GM18858 (cell line): Measurements from ENCODE around the gene ERG.

Experiments
- ATAC-seq: cut with Tn5 transposase; IDR thresholded peaks from one replicate; pipeline ENCODE4 v1.9.1; 2021; ENCODE audit not compliant: unreplicated experiment

The ERG gene

DNA sequence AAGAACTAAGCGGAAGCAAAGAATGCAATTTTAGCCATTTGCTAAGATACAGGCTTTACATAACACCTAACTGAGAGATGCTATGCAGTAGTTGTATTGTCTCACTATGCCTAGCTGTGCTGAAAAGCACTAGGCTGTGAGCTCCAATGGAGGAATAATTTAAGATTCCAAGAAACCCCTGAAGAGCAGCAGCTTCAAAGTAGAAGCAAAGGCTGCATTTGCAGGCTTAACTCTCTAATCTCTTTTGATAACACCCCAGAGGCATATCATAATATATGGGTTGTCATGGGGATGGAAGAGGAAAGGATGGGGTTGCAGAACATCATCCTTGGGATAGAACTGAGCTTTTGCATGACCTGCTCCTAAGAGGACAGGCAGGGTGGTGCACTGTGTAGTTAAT lies 102.0 kb downstream of the ERG start:
- no peak for ATAC-seq

DNA sequence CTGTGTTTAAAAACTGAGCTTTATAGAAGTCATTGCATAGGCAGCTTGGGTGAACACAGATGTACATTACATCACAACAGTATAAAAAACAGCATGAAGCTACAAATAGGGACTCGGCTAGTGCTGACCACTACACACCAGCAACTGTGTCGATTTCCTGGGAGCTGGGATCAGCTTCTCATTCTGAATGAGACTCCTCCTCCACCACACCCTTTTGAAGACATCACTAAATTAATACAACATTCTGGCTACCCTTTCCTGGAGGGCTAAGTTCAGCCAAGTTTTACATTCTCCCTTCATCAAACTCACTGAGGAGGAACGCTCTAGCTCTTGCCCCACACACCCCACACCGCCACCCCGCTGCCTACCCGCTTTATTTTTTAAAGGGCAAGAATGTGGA lies 102.7 kb downstream of the ERG start:
- no peak for ATAC-seq

DNA sequence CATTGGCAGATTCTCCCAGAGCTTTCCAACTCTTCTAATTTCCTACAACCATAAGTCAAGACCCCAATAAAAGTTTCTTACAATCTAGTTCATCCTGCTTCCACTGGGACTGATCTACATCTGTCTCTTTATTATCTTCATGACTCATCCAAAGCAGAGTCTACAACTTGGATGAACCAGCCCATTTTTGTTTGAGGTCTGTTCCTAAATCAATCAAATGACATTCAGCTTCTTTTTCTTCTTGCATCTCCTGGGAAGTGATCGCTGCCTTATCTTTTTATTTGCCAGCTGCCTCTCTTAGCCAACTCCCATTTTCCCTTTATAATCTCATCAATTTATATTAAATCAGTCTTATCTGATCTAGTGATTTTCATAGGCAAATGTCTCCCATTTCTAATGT lies 105.6 kb downstream of the ERG start:
- ATAC-seq = no peak

DNA sequence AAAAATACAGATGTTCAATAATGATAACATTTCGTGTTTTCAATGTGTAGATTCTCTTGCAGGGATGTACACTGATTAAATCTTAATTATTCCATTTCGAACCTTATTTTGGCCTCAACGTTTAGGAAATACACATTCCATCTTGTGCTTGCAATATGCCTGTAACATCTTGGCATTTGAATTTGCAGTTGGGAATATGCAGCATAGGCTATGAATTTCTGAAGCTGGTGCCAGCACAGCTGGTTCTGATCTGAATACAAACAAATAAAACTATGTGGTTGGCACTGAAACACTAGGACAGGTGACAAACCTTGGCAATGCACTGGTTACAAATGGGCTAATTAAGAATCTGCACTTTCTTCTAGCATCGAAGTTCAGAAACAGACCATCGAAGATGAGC lies 108.4 kb downstream of the ERG start:
- ATAC-seq = no peak

DNA sequence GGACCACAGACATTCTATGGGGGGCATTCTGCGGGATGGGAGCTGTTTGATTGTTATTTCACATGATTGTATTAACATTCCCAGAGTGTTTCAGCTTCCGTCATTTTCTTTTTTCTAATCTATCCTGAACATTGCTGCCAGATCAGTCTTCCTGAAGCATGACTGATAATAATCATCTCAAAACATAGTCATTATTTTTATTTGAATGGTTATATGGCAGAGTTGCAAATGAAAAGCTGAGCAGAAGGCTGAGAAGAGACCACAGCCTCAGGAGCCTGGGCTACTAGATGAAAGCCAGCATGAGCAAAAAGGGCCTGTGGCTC lies 109.0 kb downstream of the ERG start:
- no peak for ATAC-seq

DNA sequence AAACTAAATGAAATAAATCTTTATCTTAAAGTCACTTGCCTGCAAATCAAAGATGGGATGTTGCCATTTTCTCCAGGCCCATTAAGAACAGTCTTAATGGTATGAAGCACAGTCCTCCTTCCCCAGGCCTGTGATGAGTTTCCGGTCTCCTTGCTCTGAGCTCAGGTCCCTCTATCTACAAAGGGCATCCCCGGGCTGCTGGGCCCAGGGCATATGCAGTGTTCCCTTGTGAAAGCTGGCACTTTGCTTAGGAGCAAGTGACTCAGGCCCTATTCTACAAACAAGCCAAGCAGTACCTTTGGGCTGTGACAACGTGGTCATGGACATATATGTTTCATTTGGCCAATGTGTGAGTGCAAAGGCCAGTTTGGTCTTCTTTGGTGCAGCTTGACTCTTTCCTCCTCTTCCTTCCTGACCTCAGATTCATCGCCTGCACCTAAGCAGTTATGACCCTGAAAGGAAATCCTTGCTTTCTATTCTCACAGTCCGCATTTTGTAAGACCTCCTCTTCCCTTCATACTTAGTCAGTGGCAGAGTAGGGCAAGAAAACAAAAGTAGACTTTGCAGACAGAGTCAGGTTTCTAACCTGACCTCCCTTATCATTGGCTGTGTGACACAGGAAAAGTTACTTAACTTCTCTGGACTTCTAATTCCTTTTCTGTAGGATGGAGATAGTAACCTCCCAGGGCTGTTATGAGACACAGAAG lies 109.5 kb downstream of the ERG start:
- no peak for ATAC-seq

DNA sequence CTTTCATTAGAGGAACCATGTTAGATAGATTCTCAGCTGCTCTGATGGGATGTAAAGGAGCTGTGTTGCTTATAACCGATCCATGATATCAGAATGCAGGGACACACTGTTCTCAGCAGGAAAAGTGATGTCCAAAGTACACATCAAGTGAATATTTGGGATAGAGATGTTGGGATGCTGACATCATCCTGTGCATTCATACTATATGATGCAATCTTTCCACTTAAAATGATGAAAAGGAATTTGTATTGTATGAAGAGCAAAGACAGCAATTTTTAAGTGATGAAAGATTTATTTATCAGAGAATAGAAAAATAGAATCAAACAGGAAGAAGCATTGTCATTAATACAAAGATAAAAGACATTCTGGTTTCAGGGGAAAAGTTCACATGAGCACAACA lies 110.1 kb downstream of the ERG start:
- ATAC-seq = no peak

DNA sequence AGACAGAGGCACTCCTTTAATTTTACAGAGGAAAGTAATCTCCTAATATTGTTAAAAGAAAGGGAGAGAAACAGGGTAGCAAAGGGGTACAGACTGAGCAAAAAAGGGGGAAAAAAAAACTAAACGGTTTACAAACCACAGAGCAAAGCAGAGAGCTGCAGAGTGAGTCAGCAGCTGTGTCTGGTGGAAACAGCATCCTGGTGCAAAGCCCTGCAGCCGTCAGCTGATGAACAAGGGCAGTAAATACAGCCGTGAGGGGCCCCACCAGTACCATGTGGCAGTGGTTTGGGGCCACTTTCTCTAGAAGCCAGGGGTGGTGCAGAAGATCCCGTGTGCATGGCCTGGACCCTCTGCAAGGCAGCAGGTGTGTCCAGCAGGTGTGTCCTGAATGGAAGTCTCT lies 111.3 kb downstream of the ERG start:
- ATAC-seq = no peak

DNA sequence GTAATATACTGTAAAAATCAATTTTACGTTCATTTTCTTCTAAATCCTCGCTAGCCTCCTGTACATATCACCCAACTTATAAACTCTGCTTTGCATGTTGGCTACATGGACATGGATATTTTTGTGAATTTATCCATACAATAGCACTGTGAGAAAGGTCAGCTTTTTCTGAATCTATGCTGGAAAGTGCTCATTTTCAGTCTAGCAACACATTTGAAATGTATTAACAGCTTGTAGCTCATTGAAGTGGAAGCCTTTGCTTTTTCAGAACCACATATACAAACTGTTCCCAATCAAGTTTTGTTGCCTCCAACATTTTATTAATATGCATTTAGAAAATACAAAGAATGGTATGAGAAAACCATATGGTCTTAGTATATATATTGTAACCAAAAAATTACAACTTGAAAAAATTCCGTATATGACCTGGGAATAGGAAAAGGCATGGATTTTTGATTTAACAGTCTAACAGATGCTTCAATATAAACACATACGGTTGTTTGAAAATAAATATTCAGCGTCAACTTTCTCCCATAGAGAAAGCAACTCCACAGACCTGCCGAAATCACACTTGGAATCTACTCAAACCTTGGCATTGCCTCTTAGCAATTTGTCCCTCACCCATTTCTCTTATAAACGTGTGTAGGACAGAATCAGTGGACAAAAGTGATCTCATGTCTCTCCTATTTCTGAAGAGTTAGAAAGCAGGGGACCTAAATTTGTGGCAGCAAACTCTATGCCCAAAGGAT lies 112.7 kb downstream of the ERG start:
- ATAC-seq = no peak

DNA sequence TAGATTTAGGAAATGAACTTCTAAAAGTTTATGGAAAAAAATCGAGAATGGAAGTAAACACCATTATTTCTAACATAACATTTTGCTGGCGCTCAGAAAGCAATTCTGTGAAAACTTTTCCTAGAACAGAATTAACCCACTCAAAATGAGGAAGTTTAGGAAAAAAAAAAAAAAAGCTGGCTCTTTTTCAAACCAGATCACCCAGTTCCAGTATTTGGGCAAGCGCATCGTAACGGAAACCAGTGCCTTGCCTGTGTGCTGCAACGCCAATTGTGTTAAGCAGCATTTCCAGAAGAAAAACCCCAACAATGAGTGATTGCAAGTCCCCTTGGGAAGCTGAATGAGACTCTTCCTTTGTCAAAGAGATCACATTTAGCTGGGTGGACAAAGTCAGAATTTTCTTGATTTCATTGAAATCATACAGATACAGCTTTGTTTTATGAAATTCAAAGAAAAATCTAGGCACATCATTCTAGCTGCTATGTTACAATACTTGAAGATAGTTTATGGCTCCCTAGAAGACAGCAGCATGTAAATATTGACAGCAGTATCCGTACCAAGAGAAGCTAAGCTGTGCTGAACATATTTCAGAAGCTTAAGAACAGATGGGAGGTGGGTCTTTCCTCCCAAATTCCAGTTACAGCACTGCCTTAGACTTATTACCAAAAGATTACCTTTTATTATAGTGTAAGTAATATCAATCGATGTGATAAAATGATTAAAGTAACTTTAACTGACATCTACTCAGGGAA lies 113.4 kb downstream of the ERG start:
- no peak for ATAC-seq

DNA sequence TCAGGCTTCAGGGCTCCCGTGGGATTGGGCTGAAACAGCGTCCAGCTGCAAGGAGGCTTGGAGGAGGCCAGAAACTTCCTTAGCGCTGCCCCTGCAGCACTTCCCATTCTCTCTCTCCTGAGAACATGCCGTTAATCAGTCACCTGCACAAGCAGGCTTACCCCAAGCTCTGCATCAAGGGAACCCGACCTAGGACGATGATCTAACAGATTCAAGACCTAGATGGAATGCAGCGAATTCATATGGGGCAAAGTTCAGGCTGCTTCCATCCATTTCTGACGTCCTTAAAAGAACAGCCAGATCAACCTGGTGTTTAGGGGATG lies 114.1 kb downstream of the ERG start:
- ATAC-seq = no peak

DNA sequence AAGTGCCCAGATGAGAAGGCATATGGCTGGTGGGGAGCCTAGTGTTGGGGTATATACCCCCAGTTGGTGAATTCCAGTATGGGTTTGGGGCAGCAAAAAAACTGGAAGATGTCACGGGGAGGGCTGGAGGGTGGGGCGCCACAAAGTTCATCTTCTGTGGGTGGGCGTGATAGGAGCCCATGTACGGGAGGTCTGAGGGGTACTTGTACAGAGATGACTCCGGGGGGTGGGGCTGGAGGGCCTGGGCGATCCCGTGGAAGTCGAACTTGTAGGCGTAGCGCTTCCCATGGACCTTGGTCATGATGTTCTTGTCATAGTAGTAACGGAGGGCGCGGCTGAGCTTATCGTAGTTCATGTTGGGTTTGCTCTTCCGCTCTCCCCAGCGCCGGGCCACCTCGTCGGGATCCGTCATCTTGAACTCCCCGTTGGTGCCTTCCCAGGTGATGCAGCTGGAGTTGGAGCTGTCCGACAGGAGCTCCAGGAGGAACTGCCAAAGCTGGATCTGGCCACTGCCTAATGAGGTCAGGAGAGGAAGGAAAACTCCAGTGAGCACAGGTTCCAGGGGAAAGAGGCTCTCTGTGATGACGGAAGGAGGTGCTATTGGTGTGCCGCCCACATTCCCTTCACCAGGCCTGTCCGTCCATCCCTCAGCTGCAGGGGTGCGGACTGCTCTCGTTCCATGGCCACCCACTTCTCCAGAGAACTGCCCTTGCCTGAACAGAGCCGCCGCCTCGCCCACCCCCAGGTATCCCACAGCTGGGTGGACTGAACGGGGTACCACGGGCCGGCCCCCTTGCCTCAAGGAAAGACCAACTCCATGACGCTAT lies 114.7 kb downstream of the ERG start:
- no peak for ATAC-seq

DNA sequence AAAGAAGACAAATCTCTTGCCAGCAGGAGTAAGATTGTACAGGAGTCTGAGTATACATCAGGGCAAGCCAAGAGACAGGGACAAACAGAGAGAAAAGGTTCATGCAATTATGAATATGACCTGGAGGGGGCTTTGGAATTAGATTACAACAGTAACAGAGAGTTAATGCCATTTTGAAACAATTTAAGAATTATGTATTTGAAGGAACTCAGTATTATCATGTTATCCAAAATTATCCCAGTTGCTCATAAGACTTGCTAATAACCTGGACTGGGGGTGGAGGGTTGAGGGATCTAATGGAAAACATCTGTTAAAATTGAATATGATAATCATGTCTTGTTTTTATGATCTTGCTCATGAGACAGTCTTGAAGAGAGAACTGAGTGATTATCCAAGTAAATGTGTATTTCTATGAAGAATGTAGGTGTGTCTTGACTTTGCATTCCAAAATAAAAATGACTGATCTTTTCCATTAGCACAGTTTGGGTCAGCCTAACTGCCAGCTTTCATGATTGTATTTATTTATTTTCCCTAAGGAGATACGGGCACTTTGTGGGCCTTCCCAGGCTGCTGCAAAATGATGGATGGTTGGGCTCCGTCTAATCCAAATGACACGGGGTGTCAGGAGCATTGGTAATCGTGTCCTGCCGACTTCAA lies 117.7 kb downstream of the ERG start:
- ATAC-seq = no peak

DNA sequence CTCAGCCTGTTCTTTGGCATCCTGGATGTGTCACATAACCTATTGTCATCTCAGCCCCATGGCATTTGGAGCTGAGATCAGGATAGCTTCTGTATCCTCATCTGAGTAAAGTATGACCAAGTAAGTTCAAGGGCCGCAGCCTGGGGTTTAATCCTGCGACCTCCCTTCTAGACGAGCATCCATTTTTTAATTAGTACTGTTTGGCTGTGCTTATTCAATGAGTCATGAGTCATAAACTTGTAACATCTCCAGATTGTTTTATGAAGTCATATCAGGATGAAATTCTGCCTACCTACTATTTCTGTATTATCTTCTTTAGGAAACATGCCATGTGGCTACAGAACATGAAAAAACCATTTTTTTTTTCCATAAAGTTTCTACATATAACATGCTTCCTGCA lies 119.1 kb downstream of the ERG start:
- no peak for ATAC-seq

DNA sequence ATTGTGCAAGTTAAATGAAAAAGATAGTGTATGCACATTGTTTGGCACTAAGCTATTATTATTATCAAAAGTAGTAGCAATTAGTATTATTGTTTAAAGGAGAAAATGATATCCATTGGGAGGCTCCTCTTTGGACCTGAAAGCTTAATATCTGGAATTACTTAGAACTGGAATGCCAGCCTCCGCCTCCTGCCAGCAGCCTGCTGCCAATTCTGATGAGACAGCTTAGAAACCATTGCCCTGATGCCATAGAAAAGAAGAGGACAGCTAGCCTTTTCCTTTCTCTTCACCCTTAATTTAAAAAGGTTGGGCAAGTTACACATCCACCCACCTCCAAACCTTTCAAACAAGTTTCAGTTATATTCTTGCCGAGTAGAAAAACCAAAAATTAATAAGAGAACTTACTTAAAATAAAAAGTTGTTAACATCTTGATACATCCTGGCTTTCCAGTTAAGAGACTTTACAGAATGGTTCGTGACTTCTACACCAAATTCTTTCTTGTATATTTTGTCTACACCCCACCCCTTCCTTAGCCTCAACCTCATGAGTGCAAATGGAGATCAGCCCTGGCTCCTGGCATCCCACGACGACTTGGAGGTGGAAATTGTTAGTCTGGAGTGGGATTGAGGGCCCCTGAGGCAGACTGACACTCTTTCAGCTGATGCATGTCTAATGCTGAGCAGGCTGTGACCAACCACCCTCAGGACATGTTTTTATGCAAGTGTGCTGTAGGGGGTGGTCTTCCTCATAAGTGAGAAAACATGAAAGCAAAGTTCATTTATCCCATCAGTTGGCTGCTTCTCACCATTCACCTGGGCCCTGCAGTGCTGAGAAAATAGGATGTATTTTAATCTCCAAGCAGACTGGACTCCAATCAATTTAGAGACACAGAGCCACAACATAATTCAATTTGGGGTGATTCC lies 120.8 kb downstream of the ERG start:
- no peak for ATAC-seq

DNA sequence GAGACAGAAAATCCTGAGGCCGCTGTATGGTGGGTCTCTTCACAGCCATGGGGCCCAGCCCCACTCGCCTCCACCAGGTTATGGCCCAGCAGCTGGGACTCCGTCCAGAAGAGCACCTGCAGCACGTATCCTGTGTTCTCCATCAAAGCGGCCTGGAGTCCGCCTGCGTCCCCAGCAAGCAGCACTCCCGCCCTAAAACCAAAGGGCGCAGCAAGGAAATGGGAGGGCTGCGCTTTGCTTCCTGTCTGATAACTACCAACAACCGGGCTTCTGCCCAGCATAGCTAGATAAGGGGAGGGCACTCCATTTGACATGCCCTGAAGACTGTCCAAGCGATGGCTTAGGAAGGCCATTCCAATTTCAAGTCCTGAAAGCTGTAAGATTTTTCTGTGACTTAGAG lies 121.6 kb downstream of the ERG start:
- ATAC-seq = no peak

DNA sequence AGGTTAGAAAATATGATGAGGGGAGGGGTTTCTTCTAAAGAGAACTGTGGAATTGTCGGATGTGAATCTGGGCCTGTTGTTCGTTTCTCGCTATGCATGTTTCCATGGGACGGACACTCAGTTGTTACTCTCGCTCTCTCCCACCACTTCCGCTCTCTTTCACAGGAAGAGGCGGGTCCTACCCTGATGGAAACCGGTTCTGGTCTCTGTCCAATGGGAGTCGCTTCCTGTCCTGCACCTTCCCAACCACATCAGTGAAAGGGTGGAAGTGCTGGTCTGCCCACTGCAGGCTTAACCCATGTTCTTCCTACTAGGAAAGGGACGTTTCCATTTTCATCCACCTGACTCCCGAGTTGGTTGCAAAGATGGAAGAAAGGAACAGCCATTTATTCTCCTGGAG lies 122.0 kb downstream of the ERG start:
- ATAC-seq = no peak

DNA sequence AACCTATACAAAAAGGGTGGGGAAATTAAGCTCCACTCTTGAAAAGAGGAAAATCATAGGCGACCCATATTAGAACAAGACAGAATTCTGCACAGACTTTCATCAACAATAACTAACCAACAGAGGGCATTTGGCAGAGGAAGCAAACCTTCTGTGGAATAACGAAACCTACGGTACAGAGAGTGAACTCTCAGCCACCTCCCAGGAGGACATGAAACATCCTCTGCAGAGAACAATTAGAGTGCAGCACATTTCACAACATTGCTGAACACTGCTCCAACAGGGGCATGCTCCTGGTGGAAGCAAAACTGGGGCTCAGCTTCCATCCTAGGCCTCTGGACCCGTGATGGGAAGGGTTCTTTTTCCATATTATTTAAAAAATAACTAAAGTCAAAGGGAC lies 130.6 kb downstream of the ERG start:
- ATAC-seq = no peak

DNA sequence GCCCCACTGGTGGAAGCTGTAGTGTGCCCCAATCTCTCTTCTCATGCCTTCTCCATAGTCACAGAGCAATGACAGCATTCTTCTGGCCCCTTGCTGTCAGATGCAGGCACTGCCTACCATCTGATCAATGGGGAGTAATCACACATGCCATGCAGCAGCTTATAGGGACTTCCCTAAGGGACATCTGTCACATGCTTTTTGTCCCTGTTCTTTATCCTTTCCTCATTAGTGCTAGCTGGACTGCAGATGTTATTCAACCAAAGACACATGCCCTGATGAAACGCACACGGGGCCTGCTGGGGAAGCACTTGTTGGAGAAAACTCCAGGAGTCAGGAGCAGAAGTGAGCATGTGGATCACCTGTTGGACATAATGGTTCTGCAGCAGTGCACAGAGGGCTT lies 132.8 kb downstream of the ERG start:
- no peak for ATAC-seq

DNA sequence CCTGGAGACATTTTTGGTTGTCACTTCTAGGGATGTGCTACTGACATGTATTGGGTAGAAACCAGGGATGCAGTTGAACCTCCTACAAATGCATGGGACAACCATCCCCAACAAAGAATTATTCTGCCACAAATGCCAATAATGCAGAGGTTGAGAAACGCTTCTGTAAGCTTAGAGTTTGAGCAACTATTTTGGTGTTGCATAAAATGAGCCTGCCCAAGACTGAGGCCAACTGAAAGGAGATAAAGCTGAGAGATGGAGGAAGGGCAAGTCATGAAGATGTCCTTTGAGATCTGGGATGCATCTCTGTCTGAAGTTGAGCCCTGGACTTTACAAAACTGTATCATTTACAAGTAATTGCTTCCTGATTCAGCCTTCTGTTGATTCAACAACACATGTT lies 134.6 kb downstream of the ERG start:
- no peak for ATAC-seq
